NCI-H1930 (cell line): ENCODE data around the gene TMOD1.
"Not testable (repeated sequence)": the region's sequence is repeated elsewhere in the genome, so short reads cannot be mapped to it uniquely, and the experiment has no call there.

Experiments used
- DNase-seq, 2 experiments: peaks; one replicate each; lab custom pipeline; 2025; lab: John Stamatoyannopoulos, UW

Gene TMOD1

GRCh38 chr9:97599314-97599846 lies 97.9 kb downstream of the TMOD1 start:
- DNase-seq = no peak

DNA sequence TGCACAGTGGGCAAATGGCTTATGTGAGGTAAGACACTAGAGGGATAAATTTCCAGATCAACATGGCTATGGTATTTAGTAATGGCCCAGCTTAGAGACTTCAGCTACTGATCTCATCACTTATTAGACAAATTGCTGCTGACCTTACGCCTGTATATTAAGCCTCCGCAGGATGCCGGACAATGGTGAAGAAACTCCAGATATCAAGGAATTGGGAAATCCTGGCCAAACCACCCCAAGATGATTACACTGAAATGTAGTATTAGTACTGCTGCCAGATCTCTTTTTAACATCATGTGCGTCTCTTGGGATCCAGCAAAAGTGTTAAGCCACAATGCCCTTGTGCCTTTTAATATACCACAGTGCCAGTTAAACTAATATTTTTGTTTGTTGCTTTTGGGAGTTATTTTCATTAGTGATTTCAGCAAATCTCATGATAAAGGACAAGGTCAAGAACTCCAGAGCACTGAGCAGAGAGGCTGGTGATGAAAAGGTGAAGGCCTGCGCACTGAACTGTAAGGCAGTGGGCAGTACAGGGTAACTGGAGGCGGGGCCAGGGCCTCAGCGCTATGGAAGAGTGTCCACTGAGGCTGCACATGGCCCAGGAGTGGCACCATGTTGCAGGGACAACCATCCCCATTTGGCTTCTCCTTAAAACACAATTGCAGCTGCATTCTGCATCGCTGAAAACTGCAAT lies 99.2 kb downstream of the TMOD1 start:
- no peak for DNase-seq

GRCh38 chr9:97601228-97601898 lies 99.9 kb downstream of the TMOD1 start:
- no peak for DNase-seq

GRCh38 chr9:97602430-97602829 lies 101.0 kb downstream of the TMOD1 start:
- DNase-seq = no peak

DNA sequence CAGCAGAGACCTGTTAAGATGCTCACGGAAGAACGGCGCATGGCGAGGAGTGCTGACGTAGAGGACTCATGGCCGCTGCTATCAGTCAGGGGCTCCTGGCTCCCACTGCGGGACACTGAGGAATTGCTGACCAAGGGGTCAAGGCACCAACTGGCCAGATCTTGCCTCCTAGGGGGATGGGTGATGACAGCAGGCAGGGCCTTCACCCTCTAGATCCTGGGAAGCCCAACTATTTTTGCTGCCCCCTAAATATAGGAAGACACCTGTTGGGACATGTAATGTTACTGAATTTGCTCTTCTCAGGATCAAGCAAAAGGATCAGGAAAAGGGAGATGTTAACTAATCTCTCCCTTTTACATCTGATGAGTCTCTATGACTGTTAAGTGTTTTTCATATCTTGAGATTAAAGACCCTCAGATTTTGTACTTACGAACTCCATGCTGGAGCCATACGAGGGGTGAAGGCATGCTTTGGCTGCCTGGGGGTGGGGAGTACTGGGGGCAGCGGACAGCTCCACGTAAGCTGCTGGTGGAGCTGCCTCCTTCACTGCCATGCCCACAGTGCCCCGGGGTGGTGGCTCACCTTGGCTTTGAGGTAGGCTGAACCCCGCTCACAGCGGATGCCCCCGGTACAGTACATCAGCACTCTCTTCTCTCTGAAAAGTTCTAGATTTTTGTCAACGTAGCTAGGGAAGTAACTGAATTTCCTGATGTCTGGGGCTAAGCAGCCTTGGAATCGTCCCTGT lies 103.6 kb downstream of the TMOD1 start:
- DNase-seq = no peak

DNA sequence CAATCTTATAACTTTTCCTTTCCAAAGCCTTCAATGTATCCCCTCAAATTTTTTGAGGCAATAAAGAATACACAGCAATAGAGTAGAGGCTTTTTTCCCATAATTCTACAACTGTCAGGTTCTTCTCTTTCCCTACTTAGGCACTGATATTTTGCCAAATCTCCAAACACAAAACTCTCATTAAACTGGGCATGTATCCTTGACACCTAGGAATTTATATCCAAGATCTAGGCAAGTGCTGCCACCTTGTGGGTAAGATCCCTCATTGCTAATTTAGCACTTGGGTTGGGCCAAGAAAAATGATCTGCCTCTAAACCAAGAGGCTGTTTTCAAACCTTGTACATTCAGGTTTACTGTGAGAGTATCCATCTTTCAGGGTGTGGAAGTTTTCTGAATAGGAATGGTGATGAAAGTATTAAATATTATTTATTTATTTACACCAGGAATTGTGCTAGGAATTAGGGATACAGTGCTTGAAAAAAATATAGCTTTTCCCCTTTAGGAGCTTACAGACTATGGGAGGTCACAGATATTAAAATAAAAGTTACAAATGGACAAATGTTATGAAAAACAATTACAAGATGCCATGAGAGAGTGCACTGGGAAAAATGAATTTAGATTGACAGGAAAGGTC lies 114.1 kb downstream of the TMOD1 start:
- peak; percentile 15 to 16 for DNase-seq

GRCh38 chr9:97617939-97618416 lies 116.5 kb downstream of the TMOD1 start:
- no peak for DNase-seq

GRCh38 chr9:97620063-97620462 lies 118.6 kb downstream of the TMOD1 start:
- DNase-seq = not testable (repeated sequence)

DNA sequence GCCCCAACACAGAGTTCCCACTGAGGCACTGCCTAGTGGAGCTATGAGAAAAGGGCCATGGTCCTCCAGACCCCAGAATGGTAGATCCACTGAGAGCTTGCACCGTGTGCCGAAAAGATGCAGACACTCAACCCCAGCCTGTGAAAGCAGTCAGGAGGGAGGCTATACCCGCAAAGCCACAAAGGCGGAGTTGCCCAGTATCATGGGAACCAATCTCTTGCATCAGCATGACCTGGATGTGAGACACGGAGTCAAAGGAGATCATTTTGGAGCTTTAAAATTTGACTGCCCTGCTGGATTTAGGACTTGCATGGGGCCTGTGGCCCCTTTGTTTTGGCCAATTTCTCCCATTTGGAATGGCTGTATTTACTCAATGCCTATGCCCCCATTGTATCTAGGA lies 121.0 kb downstream of the TMOD1 start:
- DNase-seq = not testable (repeated sequence)

DNA sequence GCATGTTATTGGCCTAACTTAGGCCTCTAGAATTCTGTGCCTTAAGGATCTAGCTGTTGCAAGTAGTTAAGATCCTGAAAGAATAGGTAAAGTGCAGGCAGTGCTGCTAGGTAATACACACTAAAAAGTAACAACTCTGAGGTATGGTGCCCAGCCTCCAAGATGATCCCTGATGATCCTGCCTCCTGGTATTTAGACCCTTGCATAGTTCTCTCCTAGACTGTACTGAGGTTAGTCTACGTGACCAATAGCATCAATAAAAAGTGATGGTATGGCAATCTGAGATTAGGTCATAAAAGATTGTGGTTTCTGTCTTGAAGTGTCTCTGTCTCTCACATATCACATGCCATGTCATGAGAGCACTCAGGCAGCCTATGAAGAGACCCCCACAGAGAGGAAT lies 122.5 kb downstream of the TMOD1 start:
- no peak for DNase-seq

DNA sequence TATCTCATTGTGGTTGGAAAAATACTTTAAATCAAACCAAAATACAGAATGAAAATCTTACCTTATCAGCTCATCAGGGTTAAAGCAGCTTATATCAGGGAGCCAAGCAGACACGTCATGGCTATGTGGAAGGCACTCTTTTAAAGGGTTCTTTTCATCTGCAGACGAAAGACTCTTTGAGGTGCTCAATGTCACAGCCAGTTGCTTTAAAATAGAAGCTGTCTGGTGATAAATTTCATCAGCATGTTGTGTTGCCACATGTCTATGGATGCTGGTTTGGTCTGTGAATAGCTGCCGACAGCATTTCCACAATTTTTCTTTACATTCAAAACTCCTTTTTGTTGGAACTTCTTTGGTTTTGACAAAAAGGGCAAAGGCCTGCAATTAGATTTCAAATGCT lies 124.2 kb downstream of the TMOD1 start:
- DNase-seq = no peak

- DNase-seq = no peak
Measured at GRCh38 chr9:97627624-97628023, 126.2 kb downstream of the TMOD1 start.

DNA sequence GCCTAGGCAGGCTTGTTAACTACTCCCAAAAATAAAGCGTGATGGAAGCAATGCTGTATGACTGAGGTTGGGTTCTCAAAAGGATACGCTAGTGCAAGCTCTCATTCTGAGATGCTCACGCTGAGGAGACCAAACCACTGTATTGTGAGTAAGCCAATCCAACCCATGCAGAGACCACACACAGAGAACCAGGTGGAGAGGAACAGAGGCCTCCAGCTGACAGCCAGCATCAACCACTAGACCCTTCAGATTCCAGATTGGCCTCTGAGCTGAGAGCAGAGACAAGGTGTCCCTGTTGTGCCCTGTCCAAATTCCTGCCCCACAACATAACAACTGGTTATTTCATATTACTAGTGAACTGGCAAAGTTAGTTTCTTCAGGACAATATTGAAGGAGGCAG lies 127.2 kb downstream of the TMOD1 start:
- no peak for DNase-seq

DNA sequence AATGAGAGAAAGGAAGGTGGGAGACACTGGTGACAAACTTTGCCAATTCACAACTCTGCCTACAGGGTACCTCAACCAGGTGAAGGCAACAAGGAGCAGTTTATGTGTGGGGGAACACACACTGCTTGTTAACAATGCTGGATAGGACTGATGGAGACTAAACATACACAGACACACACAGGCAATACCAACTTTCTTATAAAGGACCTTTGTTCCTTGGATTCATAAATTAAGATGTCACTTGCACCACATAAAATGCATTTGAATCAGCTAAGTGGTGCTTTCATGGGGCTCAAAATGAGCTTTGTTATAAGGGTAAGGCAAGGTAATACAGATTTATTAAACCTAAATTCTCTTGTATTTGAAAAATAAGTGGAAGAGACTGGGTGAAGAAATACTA lies 127.7 kb downstream of the TMOD1 start:
- no peak for DNase-seq

DNA sequence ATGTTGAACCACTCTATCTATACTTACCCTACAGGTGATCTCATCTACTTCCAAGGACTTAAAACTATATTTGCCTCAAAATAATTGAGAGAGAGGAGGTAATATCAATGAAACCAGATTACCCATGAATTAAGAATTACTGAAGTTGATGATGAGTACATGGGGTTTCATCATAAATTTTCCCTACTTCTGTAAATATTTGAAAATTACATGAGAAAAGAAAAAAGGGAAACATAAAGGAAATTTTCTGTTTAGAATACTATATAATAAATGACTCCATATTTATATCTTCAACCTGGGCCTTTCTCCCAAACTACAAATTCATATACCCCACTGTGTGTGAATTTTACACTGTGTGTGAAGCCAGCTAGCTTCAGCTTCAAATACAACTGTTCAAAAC lies 129.1 kb downstream of the TMOD1 start:
- DNase-seq = no peak

DNA sequence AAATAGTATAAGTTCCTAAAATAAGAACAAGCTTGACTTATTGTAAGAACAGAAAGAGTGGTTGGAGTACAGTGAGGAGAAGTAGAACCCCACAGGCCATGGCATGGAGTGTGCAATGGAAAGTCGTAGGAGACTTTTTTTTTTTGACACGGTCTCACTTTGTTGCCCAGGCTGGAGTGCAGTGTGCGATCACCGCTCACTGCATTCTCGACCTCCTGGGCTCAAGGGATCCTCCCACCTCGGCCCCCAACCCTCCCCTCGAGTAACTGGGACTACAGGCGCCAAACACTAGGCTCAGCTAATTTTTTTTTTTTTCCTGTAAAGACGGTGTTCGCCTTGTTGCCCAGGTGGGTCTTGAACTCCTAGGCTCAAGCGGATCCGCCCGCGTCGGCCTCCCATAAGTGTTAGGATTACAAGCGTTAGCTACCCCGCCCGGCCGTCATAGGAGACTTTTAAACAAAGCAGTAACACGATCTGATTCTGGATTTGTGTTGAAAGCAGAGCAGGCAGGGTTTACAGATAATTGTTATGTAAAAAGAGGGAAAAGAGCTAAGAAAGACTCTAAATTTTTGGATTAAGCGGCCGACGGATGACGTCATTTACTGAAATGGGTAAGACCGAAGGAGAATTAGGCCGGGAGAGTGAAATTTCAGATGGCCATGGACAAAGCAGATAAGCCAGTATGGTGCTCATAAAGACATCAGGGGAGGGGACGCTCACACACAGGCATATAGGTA lies 130.9 kb downstream of the TMOD1 start:
- DNase-seq = no peak

DNA sequence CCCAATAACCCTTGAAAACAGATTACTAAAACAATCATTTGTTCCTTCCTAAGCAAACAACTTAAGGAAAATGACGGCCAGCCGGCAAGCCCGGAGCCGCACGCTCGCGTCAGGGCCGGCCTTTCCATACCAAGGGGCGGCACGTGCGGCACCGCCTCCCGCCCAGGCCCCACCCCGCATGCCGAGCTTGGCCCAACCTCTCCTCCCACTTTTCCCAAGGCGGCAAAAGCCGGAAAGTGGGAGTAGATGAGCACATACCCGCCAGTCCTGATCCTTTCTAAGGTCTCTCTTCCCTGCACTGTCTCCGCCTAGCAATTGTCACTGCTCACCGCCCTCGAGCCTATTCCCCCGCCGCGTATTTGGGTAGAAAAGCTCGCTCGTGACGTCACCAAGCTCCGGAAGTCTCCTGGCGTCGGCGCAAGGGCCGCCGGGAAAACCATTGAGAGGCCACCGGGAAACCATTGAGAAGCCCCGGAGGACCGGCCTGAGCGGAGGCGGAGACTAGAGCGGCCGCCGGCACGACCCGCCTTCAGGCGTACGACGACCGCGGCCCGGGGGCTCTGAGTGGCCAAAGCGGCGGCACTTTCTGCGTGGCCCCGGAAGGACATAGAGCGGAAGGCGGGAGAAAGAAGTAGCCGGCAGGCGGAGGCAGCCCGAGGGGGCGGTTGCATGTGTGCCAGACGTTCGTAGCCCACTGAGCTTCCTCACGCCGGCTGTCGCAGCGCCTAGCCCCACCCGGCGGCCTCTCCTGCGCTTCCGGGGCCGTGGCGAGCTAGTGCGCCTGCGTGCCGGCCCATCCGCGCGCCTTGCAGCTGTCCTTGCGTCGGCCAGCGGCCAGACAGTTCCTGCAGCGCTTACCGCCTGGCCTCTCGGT lies 131.8 kb downstream of the TMOD1 start, which contains the start of the genes NCBP1 and TSTD2:
TSS of gene NCBP1 (plus strand) at position 837 of the 874 bp plus-strand sequence. CDS start 61 bp downstream, outside the sequence.
TSS of gene TSTD2 (minus strand) at position 384 of the 874 bp plus-strand sequence. CDS start 5,806 bp downstream, outside the sequence.
- DNase-seq = peak; percentile 96 to 97

DNA sequence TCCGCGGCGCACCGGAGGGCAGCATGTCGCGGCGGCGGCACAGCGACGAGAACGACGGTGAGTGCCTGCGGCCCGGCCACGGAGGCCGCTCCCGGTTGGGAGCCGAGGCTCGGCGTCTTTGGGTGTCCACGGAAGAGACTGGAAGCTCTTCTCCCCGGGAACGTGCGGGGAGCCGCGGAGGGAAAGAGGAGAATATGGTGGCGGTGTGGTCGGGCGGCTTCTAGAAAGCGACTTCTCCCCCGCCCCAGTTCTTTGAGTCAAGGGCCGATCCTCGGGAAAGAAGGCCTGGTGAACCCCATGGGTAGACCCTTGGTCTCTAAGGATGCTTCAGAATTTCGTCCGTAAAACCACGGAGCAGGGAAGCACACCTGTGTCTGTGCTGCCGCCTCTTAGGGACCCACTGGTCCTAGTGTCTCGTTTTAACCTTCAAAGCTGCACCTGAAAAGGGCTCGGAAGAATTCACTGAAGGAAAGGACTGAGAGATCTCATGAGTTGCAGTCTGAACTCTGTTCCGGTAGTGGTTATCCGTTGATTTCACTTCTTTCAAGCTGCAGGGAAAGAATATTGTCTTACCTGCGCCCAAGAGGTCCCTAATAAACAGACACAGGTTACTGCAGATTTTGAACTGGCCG lies 132.5 kb downstream of the TMOD1 start:
- no peak for DNase-seq

DNA sequence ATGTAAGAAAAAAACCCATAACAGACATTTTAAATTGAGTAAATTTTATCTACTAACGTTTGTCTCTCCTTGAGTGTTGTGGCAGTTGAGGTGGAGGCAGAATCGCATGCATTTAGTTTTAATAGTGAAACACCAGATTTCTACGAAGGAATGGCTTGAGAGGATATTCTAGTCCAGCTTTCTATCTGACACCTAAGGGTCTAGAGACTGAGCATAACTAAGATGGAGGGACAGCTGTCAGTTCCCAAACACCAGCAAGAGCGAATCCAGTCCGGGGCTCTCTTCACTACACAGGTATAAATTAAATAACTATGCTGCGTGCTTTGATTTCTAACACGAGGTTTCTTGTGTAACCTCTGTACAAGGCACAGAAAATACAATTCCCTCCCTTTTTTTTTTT lies 133.6 kb downstream of the TMOD1 start:
- DNase-seq = no peak

DNA sequence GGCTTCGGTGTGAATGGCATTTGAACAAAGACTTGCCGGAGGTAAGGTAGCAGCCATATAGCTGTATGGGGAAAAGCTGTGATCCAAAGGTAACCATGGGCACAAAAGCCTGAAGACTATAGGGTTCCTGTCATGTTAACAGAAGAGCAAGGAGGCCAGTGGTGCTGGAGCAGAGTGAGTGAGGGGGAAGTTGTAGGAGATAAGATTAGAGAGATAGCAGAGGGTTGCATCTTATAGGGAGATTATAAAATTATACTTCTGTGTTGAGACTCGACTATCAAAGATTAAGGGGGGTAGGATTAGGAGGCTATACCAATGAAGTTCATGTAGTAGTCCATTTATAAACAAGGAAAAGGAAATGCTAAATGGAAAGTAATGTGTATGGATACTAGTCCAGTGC lies 135.4 kb downstream of the TMOD1 start:
- no peak for DNase-seq
